Gastrocnemius medialis (tissue), 4 donors: Measurements from ENCODE around the gene SENP2.

Source experiments
- POLR2A ChIP-seq, 2 donors: fragments of 450-650 bp; IDR thresholded peaks; one replicate each; pipeline ENCODE4 v1.6.1; 2017; ENCODE audit warnings: antibody characterized with exemption in 2 of 2, mild to moderate bottlenecking in 2 of 2, moderate library complexity in 2 of 2
- TF ChIP-seq, protein P1 (sequence below), 5 experiments: fragments of 450-650 bp in 3 of 5; fragments of 200-600 bp in 2 of 5; sonication (generic) in 2 of 5; IDR thresholded peaks in 4 of 5; conservative IDR thresholded peaks in 1 of 5; 1 replicate in 4 of 5; 2 replicates in 1 of 5; pipeline ENCODE4 v1.5.1; 2016 to 2019; ENCODE audit warnings: antibody characterized with exemption in 5 of 5, mild to moderate bottlenecking in 3 of 5, moderate library complexity in 3 of 5

DNA sequence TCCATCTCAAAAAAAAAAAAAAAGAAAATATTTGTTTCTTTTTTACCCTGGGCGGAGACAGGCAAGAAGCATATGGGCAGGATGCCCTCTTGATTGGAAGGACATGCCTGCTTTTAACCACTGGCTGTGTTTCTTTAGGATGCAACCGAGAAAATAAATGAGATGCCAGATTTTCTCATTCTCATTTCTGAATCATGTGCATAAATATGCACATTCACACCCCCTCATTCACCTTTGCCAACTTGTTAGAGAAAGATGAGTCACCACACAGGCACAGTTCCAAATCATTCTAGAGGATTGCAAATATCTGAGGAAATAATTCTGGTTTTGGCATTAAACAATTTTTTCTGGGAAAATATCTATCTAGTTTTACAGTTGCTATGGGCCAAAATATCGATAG is 37.0 kb upstream of the SENP2 start:
- TF ChIP-seq, protein P1, sequence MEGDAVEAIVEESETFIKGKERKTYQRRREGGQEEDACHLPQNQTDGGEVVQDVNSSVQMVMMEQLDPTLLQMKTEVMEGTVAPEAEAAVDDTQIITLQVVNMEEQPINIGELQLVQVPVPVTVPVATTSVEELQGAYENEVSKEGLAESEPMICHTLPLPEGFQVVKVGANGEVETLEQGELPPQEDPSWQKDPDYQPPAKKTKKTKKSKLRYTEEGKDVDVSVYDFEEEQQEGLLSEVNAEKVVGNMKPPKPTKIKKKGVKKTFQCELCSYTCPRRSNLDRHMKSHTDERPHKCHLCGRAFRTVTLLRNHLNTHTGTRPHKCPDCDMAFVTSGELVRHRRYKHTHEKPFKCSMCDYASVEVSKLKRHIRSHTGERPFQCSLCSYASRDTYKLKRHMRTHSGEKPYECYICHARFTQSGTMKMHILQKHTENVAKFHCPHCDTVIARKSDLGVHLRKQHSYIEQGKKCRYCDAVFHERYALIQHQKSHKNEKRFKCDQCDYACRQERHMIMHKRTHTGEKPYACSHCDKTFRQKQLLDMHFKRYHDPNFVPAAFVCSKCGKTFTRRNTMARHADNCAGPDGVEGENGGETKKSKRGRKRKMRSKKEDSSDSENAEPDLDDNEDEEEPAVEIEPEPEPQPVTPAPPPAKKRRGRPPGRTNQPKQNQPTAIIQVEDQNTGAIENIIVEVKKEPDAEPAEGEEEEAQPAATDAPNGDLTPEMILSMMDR (IDR thresholded peaks at IDR 0.05 in 4 of 5, conservative IDR thresholded peaks at IDR 0.05 in 1 of 5) = no peak
- no peak for TF ChIP-seq POLR2A (IDR thresholded peaks at IDR 0.05)
